HG03025 (cell line): ENCODE data around the gene TMEM263.

Source experiments
- ATAC-seq: cut with Tn5 transposase; IDR thresholded peaks from one replicate; pipeline ENCODE4 v1.9.1; 2021; ENCODE audit warnings: mild to moderate bottlenecking, moderate library complexity; ENCODE audit not compliant: unreplicated experiment, low FRiP score

TMEM263 gene

GRCh38 chr12:106945261-106945851 lies 10.4 kb upstream of the TMEM263 start:
- no peak for ATAC-seq

GRCh38 chr12:106947461-106947860 lies 8.2 kb upstream of the TMEM263 start:
- ATAC-seq = no peak

GRCh38 chr12:106950591-106950990 lies 5.1 kb upstream of the TMEM263 start:
- no peak for ATAC-seq

- no peak for ATAC-seq
Measured at GRCh38 chr12:106953352-106954250, 2.1 kb upstream of the TMEM263 start.

- ATAC-seq = no peak
Measured at GRCh38 chr12:106954462-106955376, 988 bp upstream of the TMEM263 start.

GRCh38 chr12:106956048-106956578 lies 406 bp downstream of the TMEM263 start:
- peak; percentile 27 for ATAC-seq

- no peak for ATAC-seq
Measured at GRCh38 chr12:106957583-106957982, 1.9 kb downstream of the TMEM263 start.

- no peak for ATAC-seq
Measured at GRCh38 chr12:106960443-106960842, 4.7 kb downstream of the TMEM263 start.

GRCh38 chr12:106962286-106962685 lies 6.6 kb downstream of the TMEM263 start:
- ATAC-seq = no peak

GRCh38 chr12:106964526-106964925 lies 8.8 kb downstream of the TMEM263 start:
- no peak for ATAC-seq

- no peak for ATAC-seq
Measured at GRCh38 chr12:106971065-106971464, 15.4 kb downstream of the TMEM263 start.

GRCh38 chr12:106973545-106973944 lies 17.8 kb downstream of the TMEM263 start:
- no peak for ATAC-seq

GRCh38 chr12:106974511-106974910 lies 18.8 kb downstream of the TMEM263 start:
- ATAC-seq = no peak

GRCh38 chr12:106975098-106975497 lies 19.4 kb downstream of the TMEM263 start:
- no peak for ATAC-seq

- no peak for ATAC-seq
Measured at GRCh38 chr12:106975993-106976658, 20.4 kb downstream of the TMEM263 start.

GRCh38 chr12:106976668-106977067 lies 21.0 kb downstream of the TMEM263 start:
- no peak for ATAC-seq

GRCh38 chr12:106978035-106978800 lies 22.5 kb downstream of the TMEM263 start:
- ATAC-seq = no peak

- no peak for ATAC-seq
Measured at GRCh38 chr12:106980944-106981343, 25.2 kb downstream of the TMEM263 start.

- no peak for ATAC-seq
Measured at GRCh38 chr12:106981788-106982187, 26.1 kb downstream of the TMEM263 start.
